ENCODE data around the gene ITPK1.
"Not testable (repeated sequence)": the region's sequence is repeated elsewhere in the genome, so short reads cannot be mapped to it uniquely, and the experiment has no call there.

The ITPK1 gene

GRCh38 chr14:93115821-93116675, at the start of gene ITPK1:
Gene ITPK1, minus strand, starts transcription at chr14:93115925. Its CDS starts 762 bp downstream, at chr14:93115163.
- DNase-seq, result peak; percentile 20 to 49

- peak in 1 of 2 experiments; percentile 11 for DNase-seq
Observed at GRCh38 chr14:93163564-93163963, 47.8 kb upstream of the ITPK1 start.

GRCh38 chr14:93161411-93161940, 45.8 kb upstream of the ITPK1 start:
- DNase-seq, result no peak

DNA sequence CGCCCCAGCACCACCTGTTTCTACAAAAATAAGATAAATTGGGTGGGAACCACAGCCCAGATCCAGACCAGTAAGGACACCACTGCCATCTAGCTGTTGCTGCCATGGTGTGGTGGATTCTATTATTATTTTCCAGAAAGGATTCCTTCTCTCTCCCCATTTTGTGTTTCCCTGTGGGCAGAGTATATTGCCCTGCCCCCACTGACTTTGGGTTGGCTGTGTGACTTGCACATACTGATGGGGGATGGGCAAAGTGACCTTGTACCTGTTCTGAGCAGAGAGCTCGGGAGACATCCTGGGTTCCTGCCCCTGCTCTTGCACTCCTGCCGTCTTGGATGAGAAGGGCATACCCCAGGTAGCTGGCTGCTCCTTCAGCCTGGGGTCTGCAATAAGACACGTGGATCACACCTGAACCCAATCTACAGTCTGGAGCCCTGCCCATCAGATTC, 44.7 kb upstream of the ITPK1 start:
- DNase-seq, result peak in 1 of 2 experiments; percentile 37

- DNase-seq, result not testable (repeated sequence)
Observed at GRCh38 chr14:93159625-93160352, 44.1 kb upstream of the ITPK1 start.

GRCh38 chr14:93158349-93158748, 42.6 kb upstream of the ITPK1 start:
- not testable (repeated sequence) for DNase-seq

GRCh38 chr14:93156693-93157369, 41.1 kb upstream of the ITPK1 start:
- DNase-seq, result no peak

GRCh38 chr14:93155667-93156066, 39.9 kb upstream of the ITPK1 start:
- no peak for DNase-seq

GRCh38 chr14:93153121-93153520, 37.4 kb upstream of the ITPK1 start:
- no peak for DNase-seq

DNA sequence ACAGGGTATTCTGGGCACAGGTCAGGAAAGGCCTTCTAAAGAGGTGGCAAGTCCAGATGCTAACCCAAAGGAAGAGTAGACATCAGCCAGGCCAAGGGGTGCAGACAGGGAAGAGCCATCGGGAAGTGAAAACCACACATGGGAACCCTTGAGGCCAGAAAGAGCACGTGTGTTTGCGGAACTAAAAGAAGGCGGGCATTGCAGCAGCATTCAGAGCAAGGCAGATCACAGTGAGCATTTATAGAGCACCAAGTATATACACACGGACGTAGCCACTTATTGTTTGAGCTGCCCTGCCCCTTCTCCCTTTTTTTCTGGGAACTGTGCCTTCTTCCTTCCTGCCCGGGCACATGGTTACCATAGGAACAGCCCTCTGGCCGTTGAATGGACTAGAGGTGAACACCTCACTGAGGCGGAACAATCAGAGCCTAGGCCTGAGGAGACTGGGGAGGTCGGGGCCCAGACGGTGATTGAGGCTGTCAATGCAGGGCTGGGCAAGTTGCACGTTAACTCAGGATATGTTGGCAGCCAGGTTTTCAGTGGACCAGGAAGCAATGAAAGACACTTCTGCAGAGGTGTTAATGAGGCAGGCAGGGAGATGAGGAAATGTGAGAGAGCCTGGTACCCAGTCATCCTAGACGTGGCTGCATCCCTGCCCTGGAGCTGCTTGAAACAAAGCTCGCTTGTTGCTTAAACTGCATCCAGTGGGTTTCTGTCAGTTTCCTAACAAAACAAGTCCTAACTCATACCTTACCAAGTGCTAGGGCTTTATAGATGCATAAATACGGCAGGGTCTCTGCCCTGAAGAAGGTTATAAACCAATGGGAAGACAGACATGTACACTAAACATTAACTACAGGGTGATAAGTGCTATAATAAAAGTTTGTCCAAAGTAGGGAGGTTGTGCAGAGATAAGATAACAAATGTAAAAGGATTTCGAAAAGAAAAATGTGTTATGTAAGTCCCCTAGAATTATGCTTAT, 34.8 kb upstream of the ITPK1 start:
- DNase-seq, result peak in 1 of 2 experiments; percentile 33

DNA sequence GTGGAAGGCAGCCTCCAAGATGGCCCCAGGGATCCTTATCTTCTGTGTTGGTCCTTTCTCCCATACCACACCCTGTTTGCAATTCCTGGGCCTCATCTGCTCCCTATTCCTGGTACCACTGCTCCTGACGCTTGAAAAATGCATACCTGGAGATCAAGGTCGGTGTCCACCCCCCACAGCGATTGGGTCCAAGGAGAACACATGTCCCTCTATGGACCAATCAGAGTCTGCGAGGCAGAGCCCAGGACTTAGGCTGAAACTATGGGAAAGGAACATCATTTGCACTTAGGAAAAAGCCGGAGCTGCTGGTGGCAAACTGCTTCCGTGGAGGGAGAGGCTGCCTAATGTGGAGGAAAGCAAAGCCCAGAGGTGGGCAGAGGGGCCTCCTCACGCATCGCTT, 33.3 kb upstream of the ITPK1 start:
- DNase-seq, result no peak

GRCh38 chr14:93146119-93146518, 30.4 kb upstream of the ITPK1 start:
- no peak for DNase-seq

DNA sequence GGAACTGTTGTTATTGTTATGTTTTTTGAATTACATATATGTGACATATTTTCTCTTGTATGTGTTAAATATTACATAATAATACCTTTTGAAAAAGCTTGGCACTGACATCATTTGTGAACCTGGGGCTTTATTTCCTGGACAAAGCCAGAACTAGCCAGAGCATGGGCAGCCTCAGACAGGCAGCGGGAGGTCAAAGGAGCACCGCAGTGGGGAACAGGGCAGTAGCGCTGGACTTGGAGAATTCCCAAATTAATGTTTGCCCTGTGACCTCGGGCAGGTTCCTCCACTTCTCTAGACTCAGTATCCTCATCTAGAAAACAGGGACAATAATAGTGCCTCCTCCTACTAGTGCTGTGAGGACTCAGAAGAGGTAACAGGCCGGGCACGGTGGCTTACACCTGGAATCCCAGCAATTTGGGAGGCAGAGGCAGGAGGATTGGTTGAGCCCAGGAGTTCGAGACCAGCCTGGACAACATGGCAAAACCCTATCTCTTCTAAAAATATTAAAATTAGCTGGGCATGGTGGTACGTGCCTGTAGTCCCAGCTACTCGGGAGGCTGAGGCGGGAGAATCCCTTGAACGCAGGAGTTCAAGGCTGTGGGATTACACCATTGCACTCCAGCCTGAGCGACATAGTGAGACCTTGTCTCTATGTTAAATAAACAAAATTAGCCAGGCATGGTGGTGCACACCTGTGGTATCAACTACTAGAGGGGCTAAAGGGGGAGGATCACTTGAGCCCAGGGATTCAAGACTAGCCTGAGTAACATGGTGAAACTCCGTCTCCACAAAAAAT, 27.3 kb upstream of the ITPK1 start:
- no peak for DNase-seq

DNA sequence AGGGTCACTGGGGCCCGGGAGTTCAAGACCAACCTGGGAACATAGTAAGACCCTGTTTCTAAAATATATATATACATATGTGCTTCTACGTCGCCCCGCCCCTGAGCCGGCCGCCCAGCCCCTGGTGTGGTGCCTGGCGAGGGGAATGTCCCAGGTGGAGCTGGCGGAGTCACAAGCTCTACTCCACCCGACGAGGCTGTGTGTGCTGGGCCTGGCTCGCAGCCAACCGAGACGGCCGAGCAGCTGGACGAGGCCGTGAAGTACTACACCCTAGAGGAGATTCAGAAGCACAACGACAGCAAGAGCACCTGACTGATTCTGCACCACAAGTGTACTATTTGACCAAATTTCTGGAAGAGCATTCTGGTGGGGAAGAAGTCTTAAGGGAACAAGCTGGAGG, 22.1 kb upstream of the ITPK1 start:
- no peak for DNase-seq

DNA sequence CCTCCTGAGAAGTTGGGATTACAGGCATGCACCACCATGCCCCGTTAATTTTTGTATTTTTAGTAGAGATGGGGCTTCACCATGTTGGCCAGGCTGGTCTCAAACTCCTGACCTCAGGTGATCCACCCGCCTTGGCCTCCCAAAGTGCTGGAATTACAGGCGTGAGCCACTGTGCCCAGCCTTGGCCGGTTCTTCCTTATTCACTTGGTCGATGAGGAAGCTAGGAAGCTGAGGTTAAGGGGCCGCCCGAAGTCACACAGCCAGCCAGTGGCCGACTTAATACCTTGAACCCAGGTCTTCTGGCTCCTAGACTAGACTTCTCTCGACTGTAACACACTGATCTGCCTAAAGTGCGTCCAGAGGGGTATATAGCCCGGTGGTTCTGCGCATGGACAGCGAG, 20.8 kb upstream of the ITPK1 start:
- not testable (repeated sequence) for DNase-seq

DNA sequence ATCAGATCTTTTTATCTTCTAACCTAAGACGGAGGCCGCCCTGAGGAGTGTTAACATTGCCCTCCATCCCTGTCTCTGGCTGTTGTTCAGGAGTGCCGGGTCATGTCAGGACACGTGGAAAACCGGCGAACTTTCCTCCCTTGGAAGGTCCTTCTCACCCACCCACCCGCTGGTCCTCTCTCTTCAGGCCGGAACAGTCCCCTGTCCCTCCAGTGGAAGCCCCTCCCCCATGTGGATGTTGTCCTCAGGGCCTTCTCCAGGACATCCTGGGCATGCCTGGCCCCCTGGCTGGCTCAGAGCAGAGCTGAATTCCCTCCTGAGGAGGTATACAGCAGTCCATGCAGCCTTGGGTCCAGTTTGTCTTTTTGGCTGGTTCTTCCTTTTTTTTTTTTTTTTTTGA, 20.3 kb upstream of the ITPK1 start:
- DNase-seq, result no peak

DNA sequence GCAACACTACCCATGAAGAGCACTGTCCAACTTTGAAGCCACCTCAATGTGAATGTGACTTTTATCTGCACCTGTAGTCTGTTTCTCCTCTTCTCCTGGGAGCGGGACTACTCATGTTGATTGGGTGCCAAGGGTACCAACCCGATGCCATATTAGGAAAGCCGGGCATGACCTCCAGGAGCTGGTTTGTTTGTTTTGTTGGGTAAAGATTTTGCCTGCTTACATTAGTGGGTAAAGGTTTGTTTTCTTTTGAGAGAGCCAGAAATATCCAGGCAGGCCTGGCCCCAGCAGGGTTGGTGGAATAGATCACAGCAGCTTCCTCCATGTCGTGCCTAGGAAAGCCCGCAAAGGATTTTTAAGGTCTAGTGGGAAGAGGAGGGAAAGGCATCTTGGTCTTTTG, 19.7 kb upstream of the ITPK1 start:
- no peak for DNase-seq

DNA sequence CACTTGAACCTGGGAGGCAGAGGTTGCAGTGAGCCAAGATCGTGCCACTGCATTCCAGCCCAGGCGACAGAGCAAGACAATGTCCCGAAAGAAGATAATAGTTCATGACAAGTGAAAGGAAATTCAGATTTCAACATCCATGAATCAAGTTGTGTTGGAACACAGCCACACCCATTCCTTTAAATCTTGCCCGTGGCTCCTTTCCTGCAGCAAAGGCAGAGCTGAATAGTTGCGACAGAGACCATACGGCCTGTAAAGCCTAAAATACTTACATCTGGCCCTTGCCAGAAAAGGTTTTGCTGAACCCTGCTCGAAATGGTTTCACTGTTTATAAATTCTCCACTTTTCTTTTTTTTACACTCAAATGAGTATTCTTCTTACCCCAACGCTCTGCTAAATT, 17.7 kb upstream of the ITPK1 start:
- peak; percentile 40 to 63 for DNase-seq

DNA sequence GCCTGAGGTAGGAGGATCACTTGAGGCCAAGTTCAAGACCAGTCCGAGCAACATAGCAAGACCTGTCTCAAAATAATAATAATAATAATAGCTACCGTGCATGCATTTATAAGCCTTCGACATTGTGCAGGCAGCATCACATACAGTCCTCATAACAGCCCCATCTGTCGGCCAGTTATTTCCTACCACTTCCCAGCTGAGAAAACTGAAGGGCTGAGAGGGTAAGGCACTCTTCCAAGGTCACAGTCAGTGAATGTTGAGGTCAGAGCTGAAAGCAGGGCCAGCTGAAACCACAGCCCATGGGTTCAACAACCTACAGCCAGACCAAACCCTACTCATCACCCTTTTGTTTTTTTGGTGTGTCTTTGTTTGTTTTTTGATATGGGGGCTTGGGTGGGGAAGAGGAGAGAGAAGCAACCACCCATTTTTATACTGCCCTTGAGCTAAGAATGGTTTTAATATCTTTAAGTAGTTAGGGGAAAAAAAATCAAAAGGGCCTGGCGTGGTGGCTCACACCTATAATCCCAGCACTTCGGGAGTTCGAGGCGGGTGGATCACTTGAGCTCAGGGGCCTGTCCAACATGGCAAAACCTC, 16.8 kb upstream of the ITPK1 start:
- peak; percentile 49 to 56 for DNase-seq

GRCh38 chr14:93131257-93131820, 15.6 kb upstream of the ITPK1 start:
- DNase-seq, result not testable (repeated sequence)

All from AML-193 (cell line).